HEK293 (cell line): Measurements from ENCODE around the gene CCM2.

Source experiments
- BCL11A ChIP-seq: fragments of 450-650 bp; formaldehyde crosslinking; IDR thresholded peaks from 2 replicates; pipeline ENCODE4 v1.5.1; 2016; ENCODE audit warnings: low read depth, missing biosample characterization, missing genetic modification characterization
- KLF10 ChIP-seq: fragments of 450-650 bp; IDR thresholded peaks from 2 replicates; pipeline ENCODE4 v1.5.1; 2018; ENCODE audit warnings: missing biosample characterization, mild to moderate bottlenecking, missing genetic modification characterization
- TCF7L2 ChIP-seq: IDR thresholded peaks from 2 replicates; pipeline ENCODE4 v1.6.1; 2011; ENCODE audit warnings: low read depth, mild to moderate bottlenecking, inconsistent platforms, low read length, moderate library complexity, borderline replicate concordance
- ZNF24 ChIP-seq: fragments of 450-650 bp; formaldehyde crosslinking; IDR thresholded peaks from 2 replicates; pipeline ENCODE4 v1.5.1; 2016; ENCODE audit warnings: missing biosample characterization, missing genetic modification characterization
- ZNF292 ChIP-seq: fragments of 450-650 bp; formaldehyde crosslinking; IDR thresholded peaks from 2 replicates; pipeline ENCODE4 v1.5.1; 2016; ENCODE audit warnings: low read depth, missing biosample characterization, missing genetic modification characterization, borderline replicate concordance
- TF ChIP-seq, protein P1 (sequence below): fragments of 450-650 bp; formaldehyde crosslinking; IDR thresholded peaks from 2 replicates; pipeline ENCODE4 v1.5.1; 2016; ENCODE audit warnings: missing biosample characterization, missing genetic modification characterization
- TF ChIP-seq, protein P2 (sequence below): fragments of 450-650 bp; formaldehyde crosslinking; IDR thresholded peaks from 2 replicates; pipeline ENCODE4 v1.5.1; 2016; ENCODE audit warnings: missing biosample characterization, missing genetic modification characterization
- TF ChIP-seq, protein P3 (sequence below): fragments of 450-650 bp; formaldehyde crosslinking; IDR thresholded peaks from 2 replicates; pipeline ENCODE4 v1.5.1; 2016; ENCODE audit warnings: missing biosample characterization, missing genetic modification characterization, borderline replicate concordance
- TF ChIP-seq, protein P4 (sequence below): fragments of 450-650 bp; IDR thresholded peaks from 2 replicates; pipeline ENCODE4 v1.5.1; 2018; ENCODE audit warnings: missing biosample characterization, missing genetic modification characterization

DNA sequence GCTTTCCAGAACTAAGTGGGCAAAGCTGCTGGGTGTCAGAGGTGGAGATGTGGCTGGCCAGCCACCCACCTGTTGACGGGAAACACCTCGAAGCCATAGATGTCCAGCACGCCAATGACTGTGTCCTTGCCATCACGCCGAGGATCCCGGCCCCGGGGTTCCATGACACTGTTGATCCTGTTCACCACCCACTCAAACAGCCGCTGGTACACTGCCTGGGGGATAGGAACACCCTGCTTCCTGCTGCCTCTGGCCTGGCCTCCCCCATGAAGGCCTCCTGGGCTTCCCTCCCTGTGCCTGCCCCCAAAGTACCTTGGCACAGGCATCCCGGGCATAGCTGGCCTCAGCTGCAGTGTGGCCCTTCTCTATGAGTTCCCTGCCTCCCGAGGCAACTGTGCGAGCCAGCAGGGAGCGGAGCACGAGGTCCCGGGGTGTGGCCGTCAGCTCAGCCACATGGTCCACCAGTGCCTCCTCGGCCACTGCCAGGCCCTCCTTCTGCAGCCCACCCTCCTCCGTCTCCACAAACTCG, 29.4 kb upstream of the CCM2 start:
- TF ChIP-seq, protein P1, sequence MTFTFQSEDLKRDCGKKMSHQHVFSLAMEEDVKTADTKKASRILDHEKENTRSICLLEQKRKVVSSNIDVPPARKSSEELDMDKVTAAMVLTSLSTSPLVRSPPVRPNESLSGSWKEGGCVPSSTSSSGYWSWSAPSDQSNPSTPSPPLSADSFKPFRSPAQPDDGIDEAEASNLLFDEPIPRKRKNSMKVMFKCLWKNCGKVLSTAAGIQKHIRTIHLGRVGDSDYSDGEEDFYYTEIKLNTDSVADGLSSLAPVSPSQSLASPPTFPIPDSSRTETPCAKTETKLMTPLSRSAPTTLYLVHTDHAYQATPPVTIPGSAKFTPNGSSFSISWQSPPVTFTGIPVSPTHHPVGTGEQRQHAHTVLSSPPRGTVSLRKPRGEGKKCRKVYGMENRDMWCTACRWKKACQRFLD (tag by site-specific recombination), result no peak
- TF ChIP-seq, protein P2, sequence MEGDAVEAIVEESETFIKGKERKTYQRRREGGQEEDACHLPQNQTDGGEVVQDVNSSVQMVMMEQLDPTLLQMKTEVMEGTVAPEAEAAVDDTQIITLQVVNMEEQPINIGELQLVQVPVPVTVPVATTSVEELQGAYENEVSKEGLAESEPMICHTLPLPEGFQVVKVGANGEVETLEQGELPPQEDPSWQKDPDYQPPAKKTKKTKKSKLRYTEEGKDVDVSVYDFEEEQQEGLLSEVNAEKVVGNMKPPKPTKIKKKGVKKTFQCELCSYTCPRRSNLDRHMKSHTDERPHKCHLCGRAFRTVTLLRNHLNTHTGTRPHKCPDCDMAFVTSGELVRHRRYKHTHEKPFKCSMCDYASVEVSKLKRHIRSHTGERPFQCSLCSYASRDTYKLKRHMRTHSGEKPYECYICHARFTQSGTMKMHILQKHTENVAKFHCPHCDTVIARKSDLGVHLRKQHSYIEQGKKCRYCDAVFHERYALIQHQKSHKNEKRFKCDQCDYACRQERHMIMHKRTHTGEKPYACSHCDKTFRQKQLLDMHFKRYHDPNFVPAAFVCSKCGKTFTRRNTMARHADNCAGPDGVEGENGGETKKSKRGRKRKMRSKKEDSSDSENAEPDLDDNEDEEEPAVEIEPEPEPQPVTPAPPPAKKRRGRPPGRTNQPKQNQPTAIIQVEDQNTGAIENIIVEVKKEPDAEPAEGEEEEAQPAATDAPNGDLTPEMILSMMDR, result no peak
- TF ChIP-seq TCF7L2 (no peak), KLF10 (tag by site-specific recombination) (no peak), BCL11A (tag by site-specific recombination) (no peak), ZNF292 (tag by site-specific recombination) (no peak), ZNF24 (no peak)
- TF ChIP-seq, protein P3, sequence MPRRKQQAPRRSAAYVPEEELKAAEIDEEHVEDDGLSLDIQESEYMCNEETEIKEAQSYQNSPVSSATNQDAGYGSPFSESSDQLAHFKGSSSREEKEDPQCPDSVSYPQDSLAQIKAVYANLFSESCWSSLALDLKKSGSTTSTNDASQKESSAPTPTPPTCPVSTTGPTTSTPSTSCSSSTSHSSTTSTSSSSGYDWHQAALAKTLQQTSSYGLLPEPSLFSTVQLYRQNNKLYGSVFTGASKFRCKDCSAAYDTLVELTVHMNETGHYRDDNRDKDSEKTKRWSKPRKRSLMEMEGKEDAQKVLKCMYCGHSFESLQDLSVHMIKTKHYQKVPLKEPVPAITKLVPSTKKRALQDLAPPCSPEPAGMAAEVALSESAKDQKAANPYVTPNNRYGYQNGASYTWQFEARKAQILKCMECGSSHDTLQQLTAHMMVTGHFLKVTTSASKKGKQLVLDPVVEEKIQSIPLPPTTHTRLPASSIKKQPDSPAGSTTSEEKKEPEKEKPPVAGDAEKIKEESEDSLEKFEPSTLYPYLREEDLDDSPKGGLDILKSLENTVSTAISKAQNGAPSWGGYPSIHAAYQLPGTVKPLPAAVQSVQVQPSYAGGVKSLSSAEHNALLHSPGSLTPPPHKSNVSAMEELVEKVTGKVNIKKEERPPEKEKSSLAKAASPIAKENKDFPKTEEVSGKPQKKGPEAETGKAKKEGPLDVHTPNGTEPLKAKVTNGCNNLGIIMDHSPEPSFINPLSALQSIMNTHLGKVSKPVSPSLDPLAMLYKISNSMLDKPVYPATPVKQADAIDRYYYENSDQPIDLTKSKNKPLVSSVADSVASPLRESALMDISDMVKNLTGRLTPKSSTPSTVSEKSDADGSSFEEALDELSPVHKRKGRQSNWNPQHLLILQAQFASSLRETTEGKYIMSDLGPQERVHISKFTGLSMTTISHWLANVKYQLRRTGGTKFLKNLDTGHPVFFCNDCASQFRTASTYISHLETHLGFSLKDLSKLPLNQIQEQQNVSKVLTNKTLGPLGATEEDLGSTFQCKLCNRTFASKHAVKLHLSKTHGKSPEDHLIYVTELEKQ, result no peak
- TF ChIP-seq, protein P4, sequence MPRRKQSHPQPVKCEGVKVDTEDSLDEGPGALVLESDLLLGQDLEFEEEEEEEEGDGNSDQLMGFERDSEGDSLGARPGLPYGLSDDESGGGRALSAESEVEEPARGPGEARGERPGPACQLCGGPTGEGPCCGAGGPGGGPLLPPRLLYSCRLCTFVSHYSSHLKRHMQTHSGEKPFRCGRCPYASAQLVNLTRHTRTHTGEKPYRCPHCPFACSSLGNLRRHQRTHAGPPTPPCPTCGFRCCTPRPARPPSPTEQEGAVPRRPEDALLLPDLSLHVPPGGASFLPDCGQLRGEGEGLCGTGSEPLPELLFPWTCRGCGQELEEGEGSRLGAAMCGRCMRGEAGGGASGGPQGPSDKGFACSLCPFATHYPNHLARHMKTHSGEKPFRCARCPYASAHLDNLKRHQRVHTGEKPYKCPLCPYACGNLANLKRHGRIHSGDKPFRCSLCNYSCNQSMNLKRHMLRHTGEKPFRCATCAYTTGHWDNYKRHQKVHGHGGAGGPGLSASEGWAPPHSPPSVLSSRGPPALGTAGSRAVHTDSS (tag by site-specific recombination), result no peak
